ENCODE measurements around the gene SERPINB12. TPM values are rescaled to one million over a fixed set of nuclear protein-coding genes. Genes with fewer than 3 reads are reported as not detected.

Gene SERPINB12
- total and polyA plus RNA-seq, 2 of the 4 experiments (the other 2 are of a cell fraction), result not detected

DNA sequence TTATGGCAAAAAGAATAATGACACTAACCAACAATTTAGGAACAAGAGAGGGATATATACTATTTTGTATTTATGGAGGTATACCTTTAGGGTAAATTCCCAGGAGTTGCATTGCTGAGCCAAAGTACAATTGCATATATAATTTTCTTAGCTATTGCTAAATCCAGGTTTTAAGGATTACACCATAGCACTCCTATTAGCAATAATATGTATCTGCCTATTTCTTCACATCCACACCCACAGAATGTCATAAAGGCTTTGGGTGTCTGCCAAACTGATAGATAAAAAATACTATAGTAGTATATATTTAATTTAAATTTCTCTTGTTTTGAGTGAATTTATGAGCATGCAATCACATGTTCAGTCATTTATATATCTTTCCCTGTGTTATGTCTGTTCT lies 33.5 kb downstream of the SERPINB12 start:
- no TSS peak for BruUV-seq (replicated peaks)
- no peak overlapping the region for H3K18ac ChIP-seq (ENCODE audit: low read depth, low read length)
- no peak overlapping the region for H3K23ac ChIP-seq (ENCODE audit: low read depth, low read length)
- H4K5ac ChIP-seq (ENCODE audit: low read depth, low read length), result no peak overlapping the region
- dilution Hi-C loops (cut with HindIII; ENCODE audit: low sequenced_read_pairs, unreplicated experiment), result no loop called here
- H4K8ac ChIP-seq (ENCODE audit: low read depth in 2 of 2, low read length in 2 of 2), result no peak overlapping the region
- H2AFZ ChIP-seq (replicated peaks; ENCODE audit: low read length, poor library complexity), result no peak overlapping the region
- no peak overlapping the region for H4K91ac ChIP-seq (ENCODE audit: insufficient read depth, low read depth, low read length)
- TF ChIP-seq MXI1 (IDR thresholded peaks at IDR 0.05; ENCODE audit: borderline replicate concordance, low read depth, low read length) (no peak), BHLHE40 (IDR thresholded peaks at IDR 0.05; ENCODE audit: low read depth, low read length) (no peak), MAFK (IDR thresholded peaks at IDR 0.05; ENCODE audit: low read depth, low read length) (no peak)
- no peaks in the 10 kb centered on the region for H3K79me1 ChIP-seq (ENCODE audit: low read depth in 1 of 2, low read length in 2 of 2)
- H3K9ac ChIP-seq (ENCODE audit: low read depth, low read length), result no peak overlapping the region
- H3K4ac ChIP-seq (ENCODE audit: low read depth, low read length), result no peak overlapping the region
- POLR2A ChIA-PET (ENCODE audit: unreplicated experiment), result no interaction called here
- H3K36me3 ChIP-seq (ENCODE audit: control insufficient read depth, insufficient read depth, low read length), result no peaks in the 10 kb centered on the region
- ATAC-seq (ENCODE audit: low read depth) (no peak), DNase-seq (no peak)
- H3K4me2 ChIP-seq (ENCODE audit: low read depth, low read length), result no peak overlapping the region
- H2BK15ac ChIP-seq (ENCODE audit: low read depth, low read length), result no peak overlapping the region
- no peak overlapping the region for H2AK9ac ChIP-seq (replicated peaks; ENCODE audit: low read depth, low read length, poor library complexity)
- H3K9me3 ChIP-seq (ENCODE audit: control insufficient read depth, insufficient read depth, low read length), result no peaks in the 10 kb centered on the region
- H3K27me3 ChIP-seq (ENCODE audit: control insufficient read depth, insufficient read depth, low read length), result no peaks in the 10 kb centered on the region; the same call in 1 of the 2 replicates
- intact Hi-C loops (cut with micrococcal nuclease), result no loop called here
- no peaks in the 10 kb centered on the region for H3K4me1 ChIP-seq (ENCODE audit: control insufficient read depth, insufficient read depth, low read length)
- no peaks in the 10 kb centered on the region for H4K20me1 ChIP-seq (ENCODE audit: insufficient read depth, low read length)
- no peak overlapping the region for H2BK120ac ChIP-seq (ENCODE audit: low read depth, low read length)
- H3K27ac ChIP-seq (ENCODE audit: insufficient read depth, low read length), result no peak overlapping the region
- in situ Hi-C loops (cut with MboI; ENCODE audit: low sequenced_read_pairs), result no loop called here
- no peak overlapping the region for H3K4me3 ChIP-seq (ENCODE audit: insufficient read depth, low read depth, low read length)
- no peak overlapping the region for H2BK20ac ChIP-seq (ENCODE audit: low read depth, low read length)
- H3K9me1 ChIP-seq (ENCODE audit: insufficient read depth, low read length), result no peaks in the 10 kb centered on the region
- H3K14ac ChIP-seq (replicated peaks; ENCODE audit: low read depth, low read length), result no peak overlapping the region
- no peak overlapping the region for H3K56ac ChIP-seq (ENCODE audit: extremely low read depth, insufficient read depth, low read length)
- no peak overlapping the region for H2BK5ac ChIP-seq (ENCODE audit: low read depth, low read length, poor library complexity, severe bottlenecking)
- H2AK5ac ChIP-seq (ENCODE audit: low read depth, low read length), result no peak overlapping the region
- CTCF ChIA-PET, result no interaction called here

Data from IMR-90 (cell line).